ENCODE data around the gene DUSP19.

- TF ChIP-seq CTCF (IDR thresholded peaks at IDR 0.05) = no peak
- no peak for TF ChIP-seq POLR2A (IDR thresholded peaks at IDR 0.05)
- no peak for TF ChIP-seq POLR2AphosphoS5 (IDR thresholded peaks at IDR 0.05; ENCODE audit: insufficient read depth in 1 of 2, low read depth in 1 of 2)
Measured at GRCh38 chr2:183068561-183068960, 10.0 kb upstream of the DUSP19 start.
